ENCODE measurements around the gene LLGL2.

The LLGL2 gene

GRCh38 chr17:75601057-75601987, 75.8 kb downstream of the LLGL2 start:
- peak; percentile 86 for DNase-seq (ENCODE audit: low spot score)
- in situ Hi-C loops (cut with MboI; ENCODE audit: low sequenced_read_pairs, unreplicated experiment) = no loop called here
- TF ChIP-seq CTCF (IDR thresholded peaks at IDR 0.05; ENCODE audit: borderline replicate concordance, control extremely low read depth, extremely low read depth, insufficient read depth, missing control alignments) = peak; percentile 88

- DNase-seq (ENCODE audit: low spot score) = no peak
- in situ Hi-C loops (cut with MboI; ENCODE audit: low sequenced_read_pairs, unreplicated experiment) = no loop called here
- TF ChIP-seq CTCF (IDR thresholded peaks at IDR 0.05; ENCODE audit: borderline replicate concordance, control extremely low read depth, extremely low read depth, insufficient read depth, missing control alignments) = no peak
These were observed 77.1 kb downstream of the LLGL2 start for GRCh38 chr17:75602644-75603043.

- no peak for DNase-seq (ENCODE audit: low spot score)
- no peak for TF ChIP-seq CTCF (IDR thresholded peaks at IDR 0.05; ENCODE audit: borderline replicate concordance, control extremely low read depth, extremely low read depth, insufficient read depth, missing control alignments)
- in situ Hi-C loops (cut with MboI; ENCODE audit: low sequenced_read_pairs, unreplicated experiment) = no loop called here
These were observed 77.6 kb downstream of the LLGL2 start for GRCh38 chr17:75603123-75603522.

GRCh38 chr17:75604034-75604695, 78.7 kb downstream of the LLGL2 start:
- DNase-seq (ENCODE audit: low spot score) = no peak
- no peak for TF ChIP-seq CTCF (IDR thresholded peaks at IDR 0.05; ENCODE audit: borderline replicate concordance, control extremely low read depth, extremely low read depth, insufficient read depth, missing control alignments)
- in situ Hi-C loops (cut with MboI; ENCODE audit: low sequenced_read_pairs, unreplicated experiment) = no loop called here

GRCh38 chr17:75605790-75606189, 80.3 kb downstream of the LLGL2 start:
- no peak for TF ChIP-seq CTCF (IDR thresholded peaks at IDR 0.05; ENCODE audit: borderline replicate concordance, control extremely low read depth, extremely low read depth, insufficient read depth, missing control alignments)
- no peak for DNase-seq (ENCODE audit: low spot score)
- in situ Hi-C loops (cut with MboI; ENCODE audit: low sequenced_read_pairs, unreplicated experiment) = no loop called here

- in situ Hi-C loops (cut with MboI; ENCODE audit: low sequenced_read_pairs, unreplicated experiment) = no loop called here
- TF ChIP-seq CTCF (IDR thresholded peaks at IDR 0.05; ENCODE audit: borderline replicate concordance, control extremely low read depth, extremely low read depth, insufficient read depth, missing control alignments) = no peak
- DNase-seq (ENCODE audit: low spot score) = no peak
These were observed 81.6 kb downstream of the LLGL2 start for GRCh38 chr17:75607086-75607485.

Data from GM13976 (cell line).